Retinal pigment epithelial cell (primary cell): ENCODE results near the gene TRPM3.
A peak's percentile ranks its signal among the peaks of the same experiment; 100 is the strongest.

Experiments used
- DNase-seq: peaks from one replicate; pipeline ENCODE4 v3.0.0-alpha.2; 2010; ENCODE audit warnings: low read depth
- H3K4me3 ChIP-seq: 2 replicates; pipeline ENCODE4 v1.5.1; 2011; ENCODE audit warnings: mild to moderate bottlenecking, low read length, control low read depth, moderate library complexity
- CTCF ChIP-seq: conservative IDR thresholded peaks from 2 replicates; pipeline ENCODE4 v1.5.1; 2011; ENCODE audit warnings: low read depth, low read length, control low read depth, inconsistent platforms

TRPM3 gene

DNA sequence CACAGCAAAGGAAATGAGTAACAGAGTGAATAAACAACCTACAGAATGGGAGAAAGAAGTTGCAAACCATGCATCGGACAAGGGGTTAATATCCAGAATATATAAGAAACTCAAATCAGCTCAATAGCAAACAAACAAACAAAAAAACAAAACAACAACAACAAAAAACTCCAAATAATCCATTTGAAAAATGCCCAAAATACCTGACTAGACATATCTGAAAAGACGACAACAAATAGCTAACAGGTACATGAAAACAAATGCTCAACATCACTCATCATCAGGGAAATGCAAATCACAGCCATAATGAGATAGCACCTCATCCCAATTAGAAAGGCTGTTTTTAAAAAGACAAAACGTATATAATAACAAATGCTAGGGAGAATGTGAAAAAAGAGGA, 111.2 kb downstream of the TRPM3 start:
- TF ChIP-seq CTCF = no peak
- no peak overlapping the region for H3K4me3 ChIP-seq
- no peak for DNase-seq

DNA sequence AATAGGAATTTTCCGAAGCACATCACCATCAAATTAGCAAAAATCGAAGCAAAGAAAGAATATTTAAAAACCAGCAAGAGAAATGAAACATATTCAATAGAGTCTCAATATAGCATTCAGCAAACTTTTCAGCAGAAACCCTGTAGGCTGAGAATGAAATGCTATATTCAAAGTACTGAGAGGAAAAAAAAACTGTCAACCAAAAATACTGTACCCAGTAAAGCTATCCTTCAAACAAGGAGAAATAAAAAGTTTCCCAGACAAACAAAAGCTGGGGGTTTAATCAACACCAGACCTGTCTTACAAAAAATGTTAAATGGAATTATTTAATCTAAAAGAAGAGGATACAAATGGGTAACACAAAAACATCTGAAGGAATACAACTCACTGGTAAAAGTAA, 116.0 kb downstream of the TRPM3 start:
- no peak for TF ChIP-seq CTCF
- no peak for DNase-seq
- H3K4me3 ChIP-seq = no peak overlapping the region

DNA sequence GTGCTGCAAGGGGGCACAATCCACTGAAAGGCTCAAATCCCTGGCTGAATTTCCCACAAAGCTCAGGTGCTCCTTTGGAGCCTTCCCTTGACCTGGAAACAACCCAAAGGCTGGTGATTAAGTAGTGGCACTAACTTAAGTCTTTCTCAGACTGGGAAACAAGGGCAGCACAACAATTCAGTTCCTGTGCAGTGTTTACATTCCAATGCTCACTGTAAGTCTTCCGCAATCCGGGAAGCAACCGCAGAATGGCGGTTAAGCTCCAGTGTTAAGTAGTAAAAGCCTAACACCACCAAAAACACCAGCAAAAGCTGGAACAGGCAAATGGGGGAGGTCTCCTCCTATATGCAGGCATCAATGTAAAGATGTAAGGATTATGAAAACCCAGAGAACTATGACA, 117.2 kb downstream of the TRPM3 start:
- no peak for TF ChIP-seq CTCF
- DNase-seq = peak; percentile 81

DNA sequence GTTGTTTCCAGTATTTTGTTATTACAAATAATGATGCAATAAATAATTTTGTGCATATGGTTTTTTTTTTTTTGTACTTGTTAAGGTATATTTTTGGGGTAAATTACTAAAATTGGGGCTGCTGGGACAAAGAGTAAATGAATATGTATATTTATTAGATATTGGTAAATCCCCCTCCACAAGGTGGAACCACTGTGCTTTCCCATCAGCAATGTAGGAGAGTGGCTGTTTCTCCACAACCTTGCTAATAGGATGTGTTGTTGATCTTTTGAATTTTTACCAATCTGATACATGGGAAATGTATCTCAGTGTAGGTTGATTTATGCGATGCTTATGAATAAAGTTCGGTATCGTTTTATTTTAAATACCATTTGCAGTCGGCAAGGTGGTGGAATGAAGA, 118.1 kb downstream of the TRPM3 start:
- DNase-seq = no peak
- no peak for TF ChIP-seq CTCF

More for the DNA sequence above, 117.2 kb downstream of the TRPM3 start:
- H3K4me3 ChIP-seq = no peak overlapping the region

GRCh38 chr9:71001780-71002386, 119.5 kb downstream of the TRPM3 start:
- DNase-seq = peak; percentile 19
- H3K4me3 ChIP-seq = no peak overlapping the region
- TF ChIP-seq CTCF = peak; percentile 77

More for the DNA sequence above, 118.1 kb downstream of the TRPM3 start:
- H3K4me3 ChIP-seq = no peak overlapping the region

- no peak overlapping the region for H3K4me3 ChIP-seq
- no peak for DNase-seq
- TF ChIP-seq CTCF = no peak
These were observed 122.5 kb downstream of the TRPM3 start for GRCh38 chr9:70998962-70999361.

GRCh38 chr9:70995511-70995910, 125.9 kb downstream of the TRPM3 start:
- no peak overlapping the region for H3K4me3 ChIP-seq
- no peak for DNase-seq
- no peak for TF ChIP-seq CTCF
